ENCODE measurements around the gene PRKAG1. TPM values are rescaled to one million over a fixed set of nuclear protein-coding genes. Genes with fewer than 3 reads are reported as not detected.

Gene PRKAG1
- total RNA-seq, 4 donors from 2014 or later, result 34.7 to 46.6 (median 39.6) TPM

DNA sequence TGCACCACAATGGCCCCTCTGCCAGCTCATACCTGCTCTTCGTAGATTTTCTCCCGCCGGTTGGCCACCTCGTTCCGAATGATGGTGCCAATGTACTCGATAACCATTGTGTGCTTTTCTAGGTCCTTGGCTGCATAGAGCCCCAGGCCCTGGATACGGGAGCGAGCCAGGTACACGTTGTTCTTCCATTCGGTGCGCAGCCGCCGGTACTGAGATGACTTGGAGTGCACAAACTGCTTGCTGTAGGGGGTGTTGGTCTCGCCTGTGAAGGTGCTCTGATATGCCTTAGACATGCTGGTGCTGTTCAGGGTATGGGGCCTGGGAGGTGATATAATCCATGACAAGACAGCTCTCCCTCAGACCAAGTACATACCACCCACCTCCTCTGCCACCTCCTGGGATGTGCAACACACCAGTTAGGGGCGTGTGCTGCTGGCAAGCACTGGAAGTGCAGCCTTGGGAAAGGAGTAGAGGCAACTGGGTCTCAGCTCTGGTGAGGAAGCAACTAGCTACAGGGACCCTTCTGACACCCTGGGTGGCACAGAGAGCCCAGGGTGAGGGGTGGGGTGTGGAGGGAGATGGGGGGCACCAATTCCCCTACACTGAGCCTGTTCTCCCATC is 4.1 kb upstream of the PRKAG1 start:
- intact Hi-C loops (cut with DNase I; ENCODE audit: low total_unique reads), result no loop called here
- H3K4me3 ChIP-seq, result no peak overlapping the region
- H3K27ac ChIP-seq, result no peak overlapping the region
- DNase-seq, result no peak
- H3K4me1 ChIP-seq, result no peaks in the 10 kb centered on the region
- H3K27me3 ChIP-seq, result no peaks in the 10 kb centered on the region
- H3K36me3 ChIP-seq, result no peaks in the 10 kb centered on the region
- TF ChIP-seq, protein P1, sequence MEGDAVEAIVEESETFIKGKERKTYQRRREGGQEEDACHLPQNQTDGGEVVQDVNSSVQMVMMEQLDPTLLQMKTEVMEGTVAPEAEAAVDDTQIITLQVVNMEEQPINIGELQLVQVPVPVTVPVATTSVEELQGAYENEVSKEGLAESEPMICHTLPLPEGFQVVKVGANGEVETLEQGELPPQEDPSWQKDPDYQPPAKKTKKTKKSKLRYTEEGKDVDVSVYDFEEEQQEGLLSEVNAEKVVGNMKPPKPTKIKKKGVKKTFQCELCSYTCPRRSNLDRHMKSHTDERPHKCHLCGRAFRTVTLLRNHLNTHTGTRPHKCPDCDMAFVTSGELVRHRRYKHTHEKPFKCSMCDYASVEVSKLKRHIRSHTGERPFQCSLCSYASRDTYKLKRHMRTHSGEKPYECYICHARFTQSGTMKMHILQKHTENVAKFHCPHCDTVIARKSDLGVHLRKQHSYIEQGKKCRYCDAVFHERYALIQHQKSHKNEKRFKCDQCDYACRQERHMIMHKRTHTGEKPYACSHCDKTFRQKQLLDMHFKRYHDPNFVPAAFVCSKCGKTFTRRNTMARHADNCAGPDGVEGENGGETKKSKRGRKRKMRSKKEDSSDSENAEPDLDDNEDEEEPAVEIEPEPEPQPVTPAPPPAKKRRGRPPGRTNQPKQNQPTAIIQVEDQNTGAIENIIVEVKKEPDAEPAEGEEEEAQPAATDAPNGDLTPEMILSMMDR (IDR thresholded peaks at IDR 0.05), result no peak
- TF ChIP-seq POLR2A (IDR thresholded peaks at IDR 0.05), result no peak
- no peaks in the 10 kb centered on the region for H3K9me3 ChIP-seq

- Histone ChIP-seq H3K36me3 (no peaks in the 10 kb centered on the region), H3K27ac (no peak overlapping the region), H3K27me3 (no peaks in the 10 kb centered on the region), H3K4me3 (no peak overlapping the region), H3K9me3 (no peaks in the 10 kb centered on the region), H3K4me1 (peaks cover 0 to 5% of the 10 kb centered on the region in 2 donors)
- TF ChIP-seq, protein P1 (IDR thresholded peaks at IDR 0.05), result no peak
- no peak for TF ChIP-seq POLR2A (IDR thresholded peaks at IDR 0.05)
- intact Hi-C loops (cut with DNase I; ENCODE audit: low total_unique reads), result no loop called here
- DNase-seq, result no peak
Observed at GRCh38 chr12:49021292-49021915, 2.8 kb upstream of the PRKAG1 start.

DNA sequence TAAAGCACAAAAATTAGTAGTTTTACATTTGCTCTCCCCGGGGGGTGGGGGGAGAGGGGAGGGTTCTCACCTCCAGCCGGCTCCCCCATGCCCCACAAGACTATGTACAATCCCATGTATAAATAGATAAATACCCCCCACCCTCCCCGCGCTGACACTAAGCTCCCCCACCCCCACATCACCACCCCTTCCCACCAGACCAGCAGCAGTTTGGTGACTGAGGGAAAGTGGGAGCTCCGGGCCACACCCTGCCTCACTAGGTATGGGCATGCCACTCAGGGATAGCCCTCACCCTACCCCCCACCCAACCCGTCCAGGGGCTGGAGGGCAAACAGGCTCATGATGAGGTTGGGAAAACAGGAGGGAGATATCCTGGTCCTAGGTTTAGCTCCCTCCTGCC is 1.9 kb upstream of the PRKAG1 start:
- DNase-seq, result peak in 1 of 2 donors; percentile 20
- Histone ChIP-seq H3K27ac (no peak overlapping the region), H3K27me3 (no peaks in the 10 kb centered on the region), H3K36me3 (no peaks in the 10 kb centered on the region), H3K4me1 (peaks cover 0 to 5% of the 10 kb centered on the region in 2 donors), H3K9me3 (no peaks in the 10 kb centered on the region), H3K4me3 (no peak overlapping the region)
- TF ChIP-seq POLR2A (IDR thresholded peaks at IDR 0.05), result no peak
- TF ChIP-seq, protein P1 (IDR thresholded peaks at IDR 0.05), result no peak
- intact Hi-C loops (cut with DNase I; ENCODE audit: low total_unique reads), result no loop called here

DNA sequence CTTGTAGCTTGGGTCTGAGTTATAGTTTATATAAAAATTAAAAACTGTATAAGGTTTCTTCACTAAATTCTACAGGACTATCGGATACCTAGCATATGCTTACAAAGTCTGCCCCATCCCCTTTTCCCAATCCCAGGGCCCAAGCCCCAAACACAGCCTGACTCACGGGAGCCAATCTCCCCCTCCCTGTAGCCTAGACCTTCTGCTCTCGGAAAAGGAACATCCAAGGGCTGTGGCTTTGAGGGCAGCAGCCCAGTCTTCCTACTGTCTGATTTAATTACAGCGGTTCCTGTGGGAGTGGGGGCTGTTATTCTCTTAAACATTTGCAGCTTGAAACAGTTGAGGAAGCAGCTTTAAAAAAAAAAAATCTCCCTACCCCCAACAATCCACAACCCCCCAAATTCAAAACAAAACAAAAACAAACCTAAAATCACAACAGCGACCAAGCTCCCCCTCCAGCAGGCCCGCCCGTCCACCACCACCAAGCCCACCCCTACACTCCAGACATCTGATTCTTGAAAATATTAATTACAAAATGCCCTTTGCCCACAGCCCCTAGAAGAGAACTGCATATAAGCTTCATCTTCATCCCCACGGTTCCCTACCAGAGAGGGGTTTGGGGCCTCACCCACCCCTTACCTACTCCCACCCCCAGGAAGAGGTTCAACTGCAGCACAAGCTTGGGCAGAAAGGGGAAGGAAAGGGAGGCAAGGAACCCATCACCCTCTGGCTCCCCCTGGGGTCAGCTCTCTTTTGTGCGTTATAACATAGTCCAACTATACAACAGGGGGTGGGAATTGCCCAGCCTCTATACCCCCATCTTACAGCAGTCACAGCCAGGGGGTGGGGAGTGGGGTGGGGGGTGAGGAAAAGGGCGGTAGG is 1.1 kb upstream of the PRKAG1 start:
- DNase-seq, result peak in 1 of 2 donors; percentile 22
- no peaks in the 10 kb centered on the region for H3K9me3 ChIP-seq
- no peaks in the 10 kb centered on the region for H3K36me3 ChIP-seq
- H3K4me3 ChIP-seq, result peak overlapping the region in 1 of 2 donors; percentile 77
- H3K4me1 ChIP-seq, result peaks cover 0 to 5% of the 10 kb centered on the region in 2 donors
- peak overlapping the region; percentile 85 to 86 for H3K27ac ChIP-seq
- intact Hi-C loops (cut with DNase I; ENCODE audit: low total_unique reads), result no loop called here
- TF ChIP-seq POLR2A (IDR thresholded peaks at IDR 0.05), result no peak
- TF ChIP-seq, protein P1 (IDR thresholded peaks at IDR 0.05), result no peak
- H3K27me3 ChIP-seq, result no peaks in the 10 kb centered on the region

- H3K9me3 ChIP-seq, result no peaks in the 10 kb centered on the region
- H3K36me3 ChIP-seq, result no peaks in the 10 kb centered on the region
- DNase-seq, result no peak
- peaks cover 0 to 5% of the 10 kb centered on the region in 2 donors for H3K4me1 ChIP-seq
- H3K27ac ChIP-seq, result peak overlapping the region; percentile 85 to 86
- intact Hi-C loops (cut with DNase I; ENCODE audit: low total_unique reads), result no loop called here
- TF ChIP-seq, protein P1 (IDR thresholded peaks at IDR 0.05), result no peak
- no peak for TF ChIP-seq POLR2A (IDR thresholded peaks at IDR 0.05)
- H3K27me3 ChIP-seq, result no peaks in the 10 kb centered on the region
- peak overlapping the region; percentile 77 to 88 for H3K4me3 ChIP-seq
Observed at GRCh38 chr12:49019120-49019430, 499 bp upstream of the PRKAG1 start.
